ENCODE results near the gene PMS2.

The PMS2 gene

DNA sequence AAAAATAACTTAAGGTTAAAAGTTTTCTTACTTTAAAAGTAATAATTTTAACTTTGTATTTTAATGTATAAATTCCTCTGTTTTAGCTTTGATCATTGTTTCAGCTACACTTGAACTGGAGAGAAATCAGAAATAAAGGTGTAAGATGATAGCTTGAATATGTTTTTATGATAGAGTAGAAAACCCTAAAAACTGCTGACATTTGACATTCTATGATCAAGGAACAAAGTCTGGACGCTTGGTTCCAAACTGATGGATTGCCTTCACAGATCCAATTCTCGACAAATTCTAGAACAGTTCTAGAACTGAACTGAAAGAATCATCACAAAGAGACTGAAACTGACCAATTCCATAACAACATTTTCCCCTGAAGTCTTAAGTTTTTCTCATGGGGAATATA, 22.1 kb upstream of the PMS2 start, which contains the start of gene ANKRD61:
ANKRD61 (plus strand) TSS at position 389 of the 400 bp plus-strand sequence; CDS start at position 389, 0 bp downstream.
- no peak within 1 kb of the TSS for H2AFZ ChIP-seq
- TF ChIP-seq, protein P1, sequence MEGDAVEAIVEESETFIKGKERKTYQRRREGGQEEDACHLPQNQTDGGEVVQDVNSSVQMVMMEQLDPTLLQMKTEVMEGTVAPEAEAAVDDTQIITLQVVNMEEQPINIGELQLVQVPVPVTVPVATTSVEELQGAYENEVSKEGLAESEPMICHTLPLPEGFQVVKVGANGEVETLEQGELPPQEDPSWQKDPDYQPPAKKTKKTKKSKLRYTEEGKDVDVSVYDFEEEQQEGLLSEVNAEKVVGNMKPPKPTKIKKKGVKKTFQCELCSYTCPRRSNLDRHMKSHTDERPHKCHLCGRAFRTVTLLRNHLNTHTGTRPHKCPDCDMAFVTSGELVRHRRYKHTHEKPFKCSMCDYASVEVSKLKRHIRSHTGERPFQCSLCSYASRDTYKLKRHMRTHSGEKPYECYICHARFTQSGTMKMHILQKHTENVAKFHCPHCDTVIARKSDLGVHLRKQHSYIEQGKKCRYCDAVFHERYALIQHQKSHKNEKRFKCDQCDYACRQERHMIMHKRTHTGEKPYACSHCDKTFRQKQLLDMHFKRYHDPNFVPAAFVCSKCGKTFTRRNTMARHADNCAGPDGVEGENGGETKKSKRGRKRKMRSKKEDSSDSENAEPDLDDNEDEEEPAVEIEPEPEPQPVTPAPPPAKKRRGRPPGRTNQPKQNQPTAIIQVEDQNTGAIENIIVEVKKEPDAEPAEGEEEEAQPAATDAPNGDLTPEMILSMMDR (IDR thresholded peaks at IDR 0.05), result no peak
- H3K27ac ChIP-seq, result no peak within 1 kb of the TSS
- H3K27me3 ChIP-seq (ENCODE audit: control insufficient read depth, insufficient read depth, low read length), result no peaks in the 10 kb centered on the region
- H3K4me1 ChIP-seq, result peaks cover 6% of the 10 kb centered on the region
- no peak within 1 kb of the TSS for H3K9ac ChIP-seq
- no peak within 1 kb of the TSS for H3K4me2 ChIP-seq (ENCODE audit: low read length)
- H3K9me3 ChIP-seq (ENCODE audit: control insufficient read depth, low read length), result no peaks in the 10 kb centered on the region
- H3K36me3 ChIP-seq (ENCODE audit: control insufficient read depth, insufficient read depth, low read length), result peaks cover 2% of the 10 kb centered on the region
- no peak within 1 kb of the TSS for H3K4me3 ChIP-seq (ENCODE audit: low read depth, low read length)
- peaks cover 27% of the 10 kb centered on the region for H3K79me2 ChIP-seq

DNA sequence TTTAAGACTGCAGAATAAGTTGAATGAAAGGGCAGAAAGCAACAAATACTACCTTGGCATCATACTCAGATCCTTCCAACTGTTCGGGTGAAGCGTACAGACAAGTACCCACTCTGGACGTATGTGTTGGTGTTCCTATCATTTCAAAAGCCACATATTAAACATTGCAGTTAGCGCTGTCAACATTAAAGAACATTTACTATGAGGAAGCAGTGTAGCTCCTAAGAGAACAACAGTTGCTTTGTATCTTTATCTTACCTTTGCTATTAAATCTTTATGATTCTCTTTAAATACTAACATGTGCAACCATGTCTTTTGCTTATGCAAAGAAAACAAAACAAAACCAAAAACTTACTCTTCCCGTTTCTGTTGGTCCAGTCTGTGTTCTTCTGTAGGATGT, 19.7 kb upstream of the PMS2 start:
- Histone ChIP-seq H3K79me2 (peaks cover 11% of the 10 kb centered on the region), H3K9me3 (ENCODE audit: control insufficient read depth, low read length) (no peaks in the 10 kb centered on the region), H3K36me3 (ENCODE audit: control insufficient read depth, insufficient read depth, low read length) (no peaks in the 10 kb centered on the region), H3K27me3 (ENCODE audit: control insufficient read depth, insufficient read depth, low read length) (no peaks in the 10 kb centered on the region), H2AFZ (no peak overlapping the region), H3K4me3 (ENCODE audit: low read depth, low read length) (no peak overlapping the region), H3K4me1 (peaks cover 6% of the 10 kb centered on the region), H3K27ac (no peak overlapping the region), H3K9ac (no peak overlapping the region), H3K4me2 (ENCODE audit: low read length) (no peak overlapping the region)
- TF ChIP-seq, protein P1 (IDR thresholded peaks at IDR 0.05), result no peak

DNA sequence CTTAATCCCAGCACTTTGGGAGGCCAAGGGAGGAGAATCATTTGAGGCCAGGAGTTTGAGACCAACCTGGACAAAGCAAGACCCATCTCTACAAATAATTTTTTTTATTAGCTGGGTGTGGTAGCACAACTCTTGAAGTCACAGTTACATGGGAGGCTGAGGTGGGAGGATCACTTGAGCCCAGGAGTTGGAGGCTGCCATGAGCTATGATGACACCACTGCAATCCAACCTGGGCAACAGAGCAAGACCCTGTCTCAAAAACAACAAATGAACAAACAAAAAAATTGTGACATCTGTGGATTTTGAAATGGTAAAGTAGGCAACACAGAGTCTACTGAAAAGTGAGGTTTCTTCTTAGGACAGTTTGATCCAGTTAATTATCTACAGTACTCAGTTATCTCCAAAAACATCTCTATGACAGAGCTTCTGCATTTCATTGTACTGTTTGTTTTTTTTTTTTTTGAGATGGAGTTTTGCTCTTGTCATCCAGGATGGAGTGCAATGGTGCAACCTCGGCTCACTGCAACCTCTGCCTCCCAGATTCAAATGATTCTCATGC, 19.0 kb upstream of the PMS2 start:
- Histone ChIP-seq H3K27me3 (ENCODE audit: control insufficient read depth, insufficient read depth, low read length) (no peaks in the 10 kb centered on the region), H3K4me2 (ENCODE audit: low read length) (no peak overlapping the region), H2AFZ (no peak overlapping the region), H3K79me2 (peaks cover 11% of the 10 kb centered on the region), H3K36me3 (ENCODE audit: control insufficient read depth, insufficient read depth, low read length) (no peaks in the 10 kb centered on the region), H3K27ac (no peak overlapping the region), H3K9ac (no peak overlapping the region), H3K4me1 (peaks cover 6% of the 10 kb centered on the region), H3K9me3 (ENCODE audit: control insufficient read depth, low read length) (no peaks in the 10 kb centered on the region), H3K4me3 (ENCODE audit: low read depth, low read length) (no peak overlapping the region)
- TF ChIP-seq, protein P1 (IDR thresholded peaks at IDR 0.05), result no peak

DNA sequence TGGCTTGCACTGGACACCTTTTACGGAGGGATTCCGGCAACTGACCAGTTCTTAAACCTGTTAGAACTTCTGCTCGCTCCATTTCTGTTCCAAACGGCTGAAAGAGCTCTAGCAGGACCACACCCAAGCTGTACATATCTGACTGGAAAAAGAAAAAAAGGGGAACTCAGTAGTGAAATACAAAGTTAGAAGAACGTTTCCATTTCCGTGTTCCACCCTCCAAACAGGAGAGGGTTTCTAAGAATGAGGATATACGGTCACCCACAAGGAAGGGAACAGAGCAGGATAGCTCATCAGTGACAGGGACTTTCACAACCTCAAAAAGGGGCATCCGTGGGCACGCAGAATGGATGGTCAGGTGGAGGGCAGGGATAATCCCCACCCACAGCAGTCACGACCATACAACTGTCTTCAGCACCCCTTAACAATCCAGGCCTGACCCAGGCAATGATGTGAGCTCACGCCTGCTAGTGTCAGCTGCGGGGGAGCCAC, 18.0 kb upstream of the PMS2 start:
- H3K4me3 ChIP-seq (ENCODE audit: low read depth, low read length), result no peak overlapping the region
- H3K9ac ChIP-seq, result no peak overlapping the region
- H3K4me2 ChIP-seq (ENCODE audit: low read length), result no peak overlapping the region
- peaks cover 14% of the 10 kb centered on the region for H3K79me2 ChIP-seq
- H3K4me1 ChIP-seq, result peaks cover 6% of the 10 kb centered on the region
- H3K27me3 ChIP-seq (ENCODE audit: control insufficient read depth, insufficient read depth, low read length), result no peaks in the 10 kb centered on the region
- no peak overlapping the region for H2AFZ ChIP-seq
- H3K27ac ChIP-seq, result peak overlapping the region; percentile 6
- TF ChIP-seq, protein P1 (IDR thresholded peaks at IDR 0.05), result no peak
- no peaks in the 10 kb centered on the region for H3K9me3 ChIP-seq (ENCODE audit: control insufficient read depth, low read length)
- no peaks in the 10 kb centered on the region for H3K36me3 ChIP-seq (ENCODE audit: control insufficient read depth, insufficient read depth, low read length)

Measured in parathyroid adenoma (tissue), 2 donors.